Vagina (tissue), 2 donors: Measurements from ENCODE around the gene ALDH4A1. TPM values are rescaled to one million over a fixed set of nuclear protein-coding genes. Genes with fewer than 3 reads are reported as not detected.
A peak's percentile ranks its signal among the peaks of the same experiment; 100 is the strongest.

Source experiments
- DNase-seq, 2 donors: peaks; one replicate each; pipeline ENCODE4 v3.0.0-alpha.2; 2017; ENCODE audit errors: extremely low spot score in 2 of 2
- H3K27ac ChIP-seq: fragments of 200-600 bp; sonication (generic); one replicate; pipeline ENCODE4 v1.5.1; 2019
- H3K27me3 ChIP-seq: fragments of 200-600 bp; sonication (generic); one replicate; pipeline ENCODE4 v1.5.1; 2019
- H3K36me3 ChIP-seq, 2 donors: fragments of 200-600 bp; sonication (generic); one replicate each; pipeline ENCODE4 v1.5.1; 2017 to 2019
- H3K4me1 ChIP-seq: fragments of 200-600 bp; sonication (generic); one replicate; pipeline ENCODE4 v1.5.1; 2019
- H3K4me3 ChIP-seq, 2 donors: fragments of 200-600 bp; sonication (generic); 1 replicate in 1 of 2; 2 replicates in 1 of 2; pipeline ENCODE4 v1.5.1; 2016 to 2019
- H3K9me3 ChIP-seq: fragments of 200-600 bp; sonication (generic); one replicate; pipeline ENCODE4 v1.5.1; 2019
- POLR2A ChIP-seq, 2 donors: fragments of 450-650 bp; IDR thresholded peaks; one replicate each; pipeline ENCODE4 v1.6.1; 2017; ENCODE audit warnings: antibody characterized with exemption in 2 of 2, mild to moderate bottlenecking in 2 of 2, moderate library complexity in 2 of 2
- POLR2AphosphoS5 ChIP-seq, 2 donors: sonication (generic); formaldehyde crosslinking; IDR thresholded peaks; one replicate each; pipeline ENCODE4 v1.9.0; 2017; ENCODE audit warnings: antibody characterized with exemption in 2 of 2, mild to moderate bottlenecking in 2 of 2, low read depth in 1 of 2; ENCODE audit not compliant: insufficient read depth in 1 of 2
- intact Hi-C: fragments of 100-400 bp; cut with DNase I; formaldehyde crosslinking; loops from one replicate; pipeline ENCODE4 v1.15.1; 2023
- total RNA-seq: library from RNA; depleted of rRNA; stranded (reverse); fragments of >200 nt; gene quantifications from one replicate; pipeline ENCODE4 v1.2.3, GENCODE V29; 2016
- TF ChIP-seq, protein P1 (sequence below), 3 experiments: fragments of 450-650 bp in 2 of 3; fragments of 200-600 bp in 1 of 3; sonication (generic) in 1 of 3; IDR thresholded peaks; one replicate each; pipeline ENCODE4 v1.5.1; 2017 to 2019; ENCODE audit warnings: antibody characterized with exemption in 3 of 3, mild to moderate bottlenecking in 2 of 3, moderate library complexity in 2 of 3

ALDH4A1 gene
- total RNA-seq, 1 donor from 2014 or later: 39.5 TPM

DNA sequence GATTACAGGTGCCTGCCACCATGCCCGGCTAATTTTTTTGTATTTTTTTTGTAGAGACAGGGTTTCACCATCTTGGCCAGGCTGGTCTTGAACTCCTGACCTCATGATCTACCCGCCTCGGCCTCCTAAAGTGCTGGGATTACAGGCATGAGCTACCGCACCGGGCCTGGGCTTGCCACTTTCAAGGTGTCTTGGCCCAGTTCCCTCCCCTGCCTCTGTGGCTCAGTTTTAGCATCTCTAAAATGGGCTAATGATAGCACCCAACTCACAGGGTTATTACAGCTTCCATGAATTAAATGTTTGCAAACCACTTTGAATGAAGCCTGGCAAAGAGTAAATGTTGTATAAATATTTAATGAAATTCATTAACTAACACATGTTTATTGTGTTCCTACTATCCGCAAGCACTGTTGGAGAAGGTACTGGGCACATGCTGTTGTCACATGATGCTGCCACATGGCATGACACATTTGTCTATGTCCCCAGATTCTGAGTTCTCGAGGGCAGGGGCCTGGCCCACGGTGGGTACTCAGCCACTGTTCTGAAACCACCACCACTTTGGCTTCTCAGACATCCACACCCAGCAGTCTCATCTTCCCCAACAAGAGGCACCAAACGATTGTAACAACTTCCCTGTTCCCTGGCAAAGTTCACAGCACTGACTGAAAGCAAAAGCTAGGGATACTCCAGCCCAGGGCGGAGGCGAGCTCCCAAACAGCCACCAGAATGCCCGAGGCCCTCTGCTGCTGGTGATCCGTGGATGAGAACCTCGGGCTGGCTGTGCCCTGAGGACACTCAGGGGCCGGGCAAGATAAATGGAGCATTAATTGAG, 44.4 kb upstream of the ALDH4A1 start:
- H3K4me3 ChIP-seq: no peak overlapping the region
- no peaks in the 10 kb centered on the region for H3K9me3 ChIP-seq
- no peaks in the 10 kb centered on the region for H3K27me3 ChIP-seq
- H3K36me3 ChIP-seq: no peaks in the 10 kb centered on the region
- no peak for DNase-seq
- peaks cover 85% of the 10 kb centered on the region for H3K4me1 ChIP-seq
- intact Hi-C loops: no loop called here
- TF ChIP-seq POLR2A (IDR thresholded peaks at IDR 0.05): no peak
- TF ChIP-seq, protein P1, sequence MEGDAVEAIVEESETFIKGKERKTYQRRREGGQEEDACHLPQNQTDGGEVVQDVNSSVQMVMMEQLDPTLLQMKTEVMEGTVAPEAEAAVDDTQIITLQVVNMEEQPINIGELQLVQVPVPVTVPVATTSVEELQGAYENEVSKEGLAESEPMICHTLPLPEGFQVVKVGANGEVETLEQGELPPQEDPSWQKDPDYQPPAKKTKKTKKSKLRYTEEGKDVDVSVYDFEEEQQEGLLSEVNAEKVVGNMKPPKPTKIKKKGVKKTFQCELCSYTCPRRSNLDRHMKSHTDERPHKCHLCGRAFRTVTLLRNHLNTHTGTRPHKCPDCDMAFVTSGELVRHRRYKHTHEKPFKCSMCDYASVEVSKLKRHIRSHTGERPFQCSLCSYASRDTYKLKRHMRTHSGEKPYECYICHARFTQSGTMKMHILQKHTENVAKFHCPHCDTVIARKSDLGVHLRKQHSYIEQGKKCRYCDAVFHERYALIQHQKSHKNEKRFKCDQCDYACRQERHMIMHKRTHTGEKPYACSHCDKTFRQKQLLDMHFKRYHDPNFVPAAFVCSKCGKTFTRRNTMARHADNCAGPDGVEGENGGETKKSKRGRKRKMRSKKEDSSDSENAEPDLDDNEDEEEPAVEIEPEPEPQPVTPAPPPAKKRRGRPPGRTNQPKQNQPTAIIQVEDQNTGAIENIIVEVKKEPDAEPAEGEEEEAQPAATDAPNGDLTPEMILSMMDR (IDR thresholded peaks at IDR 0.05): no peak
- TF ChIP-seq POLR2AphosphoS5 (IDR thresholded peaks at IDR 0.05; ENCODE audit: insufficient read depth in 1 of 2, low read depth in 1 of 2): no peak
- peak overlapping the region; percentile 89 for H3K27ac ChIP-seq

DNA sequence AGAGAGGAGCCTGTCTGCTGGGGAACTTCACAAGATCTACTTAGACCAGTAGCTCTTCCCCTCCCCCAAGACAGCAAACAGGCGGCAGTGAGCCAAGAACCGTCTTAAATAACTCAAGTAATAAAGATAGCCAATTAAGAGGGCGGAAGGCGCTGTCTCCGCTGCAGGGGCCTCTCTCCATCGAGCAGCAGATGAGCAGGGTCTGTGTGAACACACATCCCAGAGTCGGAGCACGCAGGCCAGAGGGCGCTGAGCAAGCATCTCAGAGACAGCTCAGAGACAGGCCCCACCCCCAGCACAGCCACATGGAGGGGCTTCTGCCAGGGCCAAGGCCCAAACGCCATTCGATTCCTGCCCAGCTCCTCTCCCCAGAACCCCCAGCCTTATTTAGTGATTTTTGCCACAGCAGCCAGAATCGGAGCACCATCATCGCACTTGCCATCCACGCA, 43.1 kb upstream of the ALDH4A1 start:
- peaks cover 85% of the 10 kb centered on the region for H3K4me1 ChIP-seq
- no peak for TF ChIP-seq POLR2AphosphoS5 (IDR thresholded peaks at IDR 0.05; ENCODE audit: insufficient read depth in 1 of 2, low read depth in 1 of 2)
- TF ChIP-seq POLR2A (IDR thresholded peaks at IDR 0.05): no peak
- TF ChIP-seq, protein P1 (IDR thresholded peaks at IDR 0.05): no peak
- intact Hi-C loops: no loop called here
- no peaks in the 10 kb centered on the region for H3K36me3 ChIP-seq
- H3K27ac ChIP-seq: peak overlapping the region; percentile 66
- no peak overlapping the region for H3K4me3 ChIP-seq
- H3K27me3 ChIP-seq: no peaks in the 10 kb centered on the region
- DNase-seq: no peak
- no peaks in the 10 kb centered on the region for H3K9me3 ChIP-seq

DNA sequence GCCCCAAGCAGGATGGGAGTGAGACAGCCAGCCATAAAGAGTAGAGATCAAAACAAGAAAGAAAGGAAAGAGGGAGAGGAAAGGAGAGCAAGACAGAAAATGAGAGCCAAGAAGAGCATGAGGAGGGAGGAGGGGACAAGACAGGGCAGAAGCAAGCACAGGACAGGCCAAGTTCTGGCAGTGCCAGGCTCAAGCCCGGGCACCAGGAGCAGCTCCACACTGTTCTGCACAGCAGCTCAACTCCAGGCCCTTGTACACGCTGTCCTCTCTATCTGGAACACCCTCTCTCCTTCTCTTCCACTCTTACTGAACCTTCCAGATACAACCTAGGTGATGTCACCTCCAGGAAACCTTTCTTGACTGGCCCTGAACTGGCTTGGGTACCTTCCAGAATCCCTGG, 42.5 kb upstream of the ALDH4A1 start:
- H3K4me1 ChIP-seq: peaks cover 85% of the 10 kb centered on the region
- intact Hi-C loops: loop anchor here (5.0 kb wide), 1 partner anchor 1842 kb away; the partner anchor contains the start of gene HP1BP3

DNA sequence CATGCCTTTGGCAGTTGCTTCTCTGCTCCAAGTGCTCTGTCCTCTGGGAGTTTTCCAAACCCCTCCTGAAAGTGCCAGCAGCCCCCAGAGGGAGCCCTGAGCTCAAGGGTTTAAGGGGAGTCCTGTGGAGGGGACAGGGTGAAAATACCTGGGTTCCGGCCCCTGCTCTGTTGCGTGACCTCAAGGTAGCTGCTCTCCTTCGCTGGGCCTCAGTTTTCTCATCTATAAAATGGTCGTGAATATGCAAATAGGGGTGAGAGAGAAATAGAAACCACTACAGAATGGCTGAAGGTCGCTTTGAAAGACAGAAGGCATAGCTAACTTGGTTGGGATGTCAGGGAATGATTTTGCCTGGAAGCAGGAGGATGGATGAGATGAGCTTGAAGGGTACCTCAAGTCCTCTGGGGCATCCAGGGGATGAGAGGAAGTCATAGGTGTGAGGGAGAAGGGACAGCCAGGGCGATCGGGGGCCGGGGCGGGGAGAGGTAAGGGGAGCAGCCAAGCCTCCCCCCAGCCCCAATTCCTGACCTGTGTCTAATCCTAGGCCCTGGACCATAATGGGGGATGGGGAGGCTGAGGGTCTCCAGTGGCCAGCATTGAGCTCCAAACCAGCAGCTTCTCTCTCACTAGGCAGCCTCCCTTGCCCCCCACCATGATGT, 41.7 kb upstream of the ALDH4A1 start:
- Histone ChIP-seq H3K9me3 (no peaks in the 10 kb centered on the region), H3K27ac (peak overlapping the region; percentile 66), H3K4me3 (no peak overlapping the region), H3K36me3 (no peaks in the 10 kb centered on the region), H3K27me3 (no peaks in the 10 kb centered on the region), H3K4me1 (peaks cover 85% of the 10 kb centered on the region)
- TF ChIP-seq POLR2AphosphoS5 (IDR thresholded peaks at IDR 0.05; ENCODE audit: insufficient read depth in 1 of 2, low read depth in 1 of 2) (no peak), POLR2A (IDR thresholded peaks at IDR 0.05) (no peak)
- TF ChIP-seq, protein P1 (IDR thresholded peaks at IDR 0.05): no peak
- intact Hi-C loops: loop anchor here (5.0 kb wide), 1 partner anchor 1843 kb away; the partner anchor contains the start of gene HP1BP3
- DNase-seq: no peak

More for the DNA sequence above, 42.5 kb upstream of the ALDH4A1 start:
- DNase-seq: no peak
- H3K36me3 ChIP-seq: no peaks in the 10 kb centered on the region
- TF ChIP-seq, protein P1 (IDR thresholded peaks at IDR 0.05): no peak
- TF ChIP-seq POLR2A (IDR thresholded peaks at IDR 0.05): no peak
- TF ChIP-seq POLR2AphosphoS5 (IDR thresholded peaks at IDR 0.05; ENCODE audit: insufficient read depth in 1 of 2, low read depth in 1 of 2): no peak
- no peaks in the 10 kb centered on the region for H3K9me3 ChIP-seq
- peak overlapping the region; percentile 66 for H3K27ac ChIP-seq
- no peak overlapping the region for H3K4me3 ChIP-seq
- no peaks in the 10 kb centered on the region for H3K27me3 ChIP-seq
